ENCODE measurements around the gene TCP1. TPM values are rescaled to one million over a fixed set of nuclear protein-coding genes. Genes with fewer than 3 reads are reported as not detected.

The TCP1 gene
- 136 and 220 TPM in 2 replicates for total RNA-seq

GRCh38 chr6:159789377-159790148 is at the start of gene TCP1:
TCP1 (minus strand) TSS chr6:159789602; CDS start chr6:159789468, 134 bp downstream.

GRCh38 chr6:159800141-159800865 is 10.9 kb upstream of the TCP1 start, which contains the start of gene PNLDC1:
PNLDC1 (plus strand) TSS chr6:159800276; CDS start chr6:159800308, 32 bp downstream.

GRCh38 chr6:159790149-159790955 is 950 bp upstream of the TCP1 start, which contains the start of gene MRPL18:
MRPL18 (plus strand) TSS chr6:159790467; CDS start chr6:159790588, 121 bp downstream.

GRCh38 chr6:159761873-159762680 is 27.3 kb downstream of the TCP1 start, which contains the start of gene ACAT2:
ACAT2 (plus strand) TSS chr6:159762045; CDS start chr6:159762088, 43 bp downstream.

Other genes with a start within 250 kb of the TCP1 start
- gene SOD2, start 96.4 kb downstream of the TCP1 start, total RNA-seq = 180 and 441 TPM in 2 replicates
- gene WTAP, start 62.1 kb downstream of the TCP1 start, total RNA-seq = 62.6 and 90.6 TPM in 2 replicates
- 6.8 and 87.9 TPM in 2 replicates for gene ACAT2, start 27.6 kb downstream of the TCP1 start, total RNA-seq
- gene MRPL18, start 865 bp upstream of the TCP1 start, total RNA-seq = 75.6 and 96.3 TPM in 2 replicates
- gene PNLDC1, start 10.7 kb upstream of the TCP1 start, total RNA-seq = 0.16 TPM in 1 of 2 replicates, not detected in the other
- not detected in 2 replicates for gene MAS1, start 101.4 kb upstream of the TCP1 start, total RNA-seq
- 62.8 and 67.4 TPM in 2 replicates for gene IGF2R, start 179.5 kb upstream of the TCP1 start, total RNA-seq

Data from epithelial cell of alveolus of lung (primary cell).